T-helper 1 cell treated with Interleukin-12 subunit alpha and Interleukin-12 subunit beta and Interleukin-4 antibody, amounts not matched to agents 30 μg/mL and 1 μg/mL, for 36 hours (primary cell): ENCODE data around the gene TBC1D9B.

Experiments
- H3K27ac Mint-ChIP-seq: one replicate; pipeline ENCODE4 v1.8.0; 2021; ENCODE audit warnings: mild to moderate bottlenecking, mixed read lengths
- H3K27me3 Mint-ChIP-seq: one replicate; pipeline ENCODE4 v1.8.0; 2021; ENCODE audit warnings: low read depth, mixed read lengths
- H3K36me3 Mint-ChIP-seq: one replicate; pipeline ENCODE4 v1.8.0; 2021; ENCODE audit warnings: low read depth, mixed read lengths
- H3K4me1 Mint-ChIP-seq: one replicate; pipeline ENCODE4 v1.8.0; 2021; ENCODE audit warnings: low read depth, mixed read lengths
- H3K4me3 Mint-ChIP-seq: one replicate; pipeline ENCODE4 v1.8.0; 2021; ENCODE audit warnings: mild to moderate bottlenecking, moderate library complexity, mixed read lengths
- H3K9me3 Mint-ChIP-seq: one replicate; pipeline ENCODE4 v1.8.0; 2021; ENCODE audit warnings: mixed read lengths

The TBC1D9B gene

GRCh38 chr5:179834120-179834519 is 73.6 kb downstream of the TBC1D9B start:
- Mint-ChIP-seq H3K4me3 (no peak overlapping the region), H3K27me3 (no peaks in the 10 kb centered on the region), H3K9me3 (no peaks in the 10 kb centered on the region), H3K27ac (no peak overlapping the region), H3K36me3 (peaks cover 49% of the 10 kb centered on the region), H3K4me1 (peaks cover 16% of the 10 kb centered on the region)

- Mint-ChIP-seq H3K9me3 (no peaks in the 10 kb centered on the region), H3K27me3 (no peaks in the 10 kb centered on the region), H3K4me1 (peaks cover 17% of the 10 kb centered on the region), H3K27ac (no peak overlapping the region), H3K4me3 (no peak overlapping the region), H3K36me3 (peaks cover 53% of the 10 kb centered on the region)
These were observed 74.0 kb downstream of the TBC1D9B start for GRCh38 chr5:179833709-179834070.

DNA sequence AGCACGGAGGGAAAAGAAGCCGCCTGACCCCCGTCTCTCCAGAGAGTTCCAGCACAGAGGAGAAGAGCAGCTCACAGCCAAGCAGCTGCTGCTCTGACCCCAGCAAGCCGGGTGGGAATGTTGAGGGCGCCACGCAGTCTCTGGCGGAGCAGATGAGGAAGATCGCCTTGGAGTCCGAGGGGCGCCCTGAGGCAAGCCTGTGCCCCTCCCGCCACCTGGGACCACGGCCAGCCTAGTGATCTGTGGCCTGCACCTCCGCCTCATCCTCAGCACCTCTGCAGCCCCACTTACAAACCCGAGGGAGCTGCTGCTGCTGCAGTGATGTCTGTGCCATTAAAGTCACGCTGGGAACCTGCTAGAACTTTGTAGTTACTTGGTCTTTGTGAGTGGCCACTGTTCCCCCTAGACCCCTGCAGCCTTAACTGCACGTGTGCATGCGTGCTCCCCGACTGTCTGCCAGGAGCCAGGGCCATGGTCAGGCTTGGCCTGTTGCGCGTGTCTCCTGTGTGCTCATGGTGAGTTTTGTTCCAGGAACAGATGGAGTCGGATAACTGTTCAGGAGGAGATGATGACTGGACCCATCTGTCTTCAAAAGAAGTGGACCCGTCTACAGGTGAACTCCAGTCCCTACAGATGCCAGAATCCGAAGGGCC is 74.5 kb downstream of the TBC1D9B start:
- Mint-ChIP-seq H3K27ac (no peak overlapping the region), H3K36me3 (peaks cover 55% of the 10 kb centered on the region)

GRCh38 chr5:179832039-179832745 is 75.5 kb downstream of the TBC1D9B start:
- Mint-ChIP-seq H3K9me3 (no peaks in the 10 kb centered on the region), H3K27ac (no peak overlapping the region), H3K4me3 (no peak overlapping the region), H3K4me1 (peaks cover 27% of the 10 kb centered on the region), H3K27me3 (no peaks in the 10 kb centered on the region), H3K36me3 (peaks cover 57% of the 10 kb centered on the region)

More for the DNA sequence above, 74.5 kb downstream of the TBC1D9B start:
- Mint-ChIP-seq H3K4me1 (peaks cover 20% of the 10 kb centered on the region), H3K9me3 (no peaks in the 10 kb centered on the region), H3K27me3 (no peaks in the 10 kb centered on the region), H3K4me3 (no peak overlapping the region)

GRCh38 chr5:179830818-179831468 is 76.8 kb downstream of the TBC1D9B start:
- H3K27ac Mint-ChIP-seq, result no peak overlapping the region
- no peaks in the 10 kb centered on the region for H3K27me3 Mint-ChIP-seq
- H3K4me3 Mint-ChIP-seq, result no peak overlapping the region
- H3K9me3 Mint-ChIP-seq, result no peaks in the 10 kb centered on the region
- H3K36me3 Mint-ChIP-seq, result peaks cover 54% of the 10 kb centered on the region
- H3K4me1 Mint-ChIP-seq, result peaks cover 18% of the 10 kb centered on the region

DNA sequence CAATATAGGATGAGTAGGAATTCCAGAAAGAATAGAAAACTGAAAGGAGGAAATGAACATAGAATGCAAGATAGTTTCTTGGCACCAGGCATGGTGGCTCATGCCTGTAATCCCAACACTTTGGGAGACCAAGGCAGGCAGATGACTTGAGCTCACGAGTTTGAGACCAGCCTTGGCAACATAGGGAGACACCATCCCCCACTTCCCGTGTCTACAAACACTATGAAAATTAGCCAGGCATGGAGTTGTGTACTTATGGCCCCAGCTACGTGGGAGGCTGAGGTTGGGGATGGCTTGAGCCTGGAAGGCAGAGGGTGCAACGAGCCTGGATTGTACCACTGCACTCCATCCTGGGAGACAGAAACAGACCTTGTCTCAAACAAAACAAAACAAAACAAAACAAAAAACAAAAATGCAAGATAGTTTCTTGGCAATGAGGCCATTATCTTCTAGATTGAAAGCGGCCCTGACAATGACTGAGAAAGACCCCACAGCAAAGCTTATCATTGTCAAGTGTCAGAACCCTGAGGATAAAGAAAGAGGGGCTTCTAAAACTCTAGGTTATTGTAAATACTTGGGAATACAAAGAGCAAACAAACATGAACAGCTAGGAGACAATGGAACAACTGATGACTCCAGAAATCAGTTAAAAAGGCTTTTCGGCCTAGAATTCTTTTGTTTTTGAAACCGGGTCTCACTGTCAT is 77.8 kb downstream of the TBC1D9B start:
- Mint-ChIP-seq H3K9me3 (no peaks in the 10 kb centered on the region), H3K4me3 (no peak overlapping the region), H3K27ac (peak overlapping the region; percentile 55), H3K27me3 (no peaks in the 10 kb centered on the region), H3K4me1 (peaks cover 14% of the 10 kb centered on the region), H3K36me3 (peaks cover 60% of the 10 kb centered on the region)

DNA sequence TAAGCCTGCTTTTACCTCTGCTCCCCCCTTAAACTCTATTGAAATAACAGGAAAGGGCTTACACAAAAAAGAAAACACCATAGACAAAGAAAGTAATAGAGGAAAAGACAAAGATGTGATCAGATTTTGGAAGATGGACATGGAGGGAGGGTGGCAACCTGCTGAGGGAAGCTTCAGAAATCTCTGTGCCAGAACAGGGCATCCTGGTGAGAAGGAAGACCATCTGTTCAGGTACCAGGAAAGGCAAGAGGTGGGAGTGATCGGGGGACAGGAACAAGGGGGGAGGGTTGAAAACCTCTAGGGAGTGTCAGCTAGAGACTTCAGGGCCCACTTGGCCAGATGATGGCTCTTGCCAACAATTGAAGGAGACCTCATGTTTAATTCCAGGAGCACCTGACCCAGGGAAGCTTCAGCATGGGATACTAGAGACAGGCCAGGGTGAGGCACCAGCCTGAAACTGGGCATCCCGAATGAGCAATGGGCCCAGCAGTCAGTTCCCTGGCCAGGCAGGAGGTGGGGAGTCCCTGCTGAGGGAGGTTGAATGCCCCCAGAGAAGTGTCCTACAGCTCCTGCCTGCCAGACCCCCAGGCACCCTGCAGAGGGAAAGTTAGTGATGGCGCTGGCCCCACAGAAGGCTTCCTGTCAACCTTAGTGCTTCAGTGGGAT is 78.8 kb downstream of the TBC1D9B start:
- no peaks in the 10 kb centered on the region for H3K27me3 Mint-ChIP-seq
- no peak overlapping the region for H3K4me3 Mint-ChIP-seq
- H3K27ac Mint-ChIP-seq, result peak overlapping the region; percentile 46
- peaks cover 17% of the 10 kb centered on the region for H3K4me1 Mint-ChIP-seq
- peaks cover 69% of the 10 kb centered on the region for H3K36me3 Mint-ChIP-seq
- no peaks in the 10 kb centered on the region for H3K9me3 Mint-ChIP-seq

DNA sequence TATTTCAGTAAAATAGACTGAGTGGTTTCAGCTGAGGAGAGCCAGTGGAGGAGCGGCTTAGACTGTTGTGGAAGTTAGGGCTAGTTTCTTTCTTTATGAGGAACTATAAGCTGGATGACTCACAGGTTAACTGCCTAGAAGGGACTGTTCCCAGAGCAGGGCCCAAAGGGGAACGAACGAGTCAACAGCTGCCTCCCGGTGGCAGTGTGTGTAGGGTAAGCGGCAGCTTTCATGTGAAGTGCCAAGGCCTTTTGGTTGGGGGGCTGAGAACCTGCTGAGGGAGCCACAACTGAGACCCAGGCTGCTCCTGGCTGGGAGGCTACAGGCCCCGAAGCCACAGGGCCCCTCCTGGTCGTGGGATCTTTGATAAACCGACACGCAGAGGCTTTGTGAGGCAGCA is 80.0 kb downstream of the TBC1D9B start:
- Mint-ChIP-seq H3K4me1 (peaks cover 22% of the 10 kb centered on the region), H3K4me3 (no peak overlapping the region), H3K27me3 (no peaks in the 10 kb centered on the region), H3K9me3 (no peaks in the 10 kb centered on the region), H3K27ac (no peak overlapping the region), H3K36me3 (peaks cover 68% of the 10 kb centered on the region)

GRCh38 chr5:179825655-179826182 is 82.0 kb downstream of the TBC1D9B start:
- Mint-ChIP-seq H3K36me3 (peaks cover 65% of the 10 kb centered on the region), H3K9me3 (no peaks in the 10 kb centered on the region), H3K27me3 (no peaks in the 10 kb centered on the region), H3K27ac (no peak overlapping the region), H3K4me3 (no peak overlapping the region), H3K4me1 (peaks cover 33% of the 10 kb centered on the region)

DNA sequence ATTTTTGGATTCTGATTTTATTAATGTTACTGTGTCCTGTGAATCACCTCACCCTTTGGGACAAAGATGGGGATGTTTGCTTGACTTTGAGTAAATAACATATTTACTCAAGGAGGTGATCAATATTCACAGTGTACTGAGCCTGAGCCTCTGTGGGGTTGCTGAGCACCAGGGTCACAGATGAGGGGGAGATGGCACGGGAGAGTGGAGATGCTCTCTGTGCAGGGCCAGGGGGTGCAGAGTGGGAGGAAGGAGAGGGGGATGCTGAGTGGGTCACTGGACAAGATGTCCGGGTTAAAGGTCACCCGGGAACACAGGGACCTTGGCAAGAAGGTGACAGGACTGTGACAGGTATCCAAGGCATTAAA is 83.0 kb downstream of the TBC1D9B start:
- H3K27ac Mint-ChIP-seq, result no peak overlapping the region
- H3K9me3 Mint-ChIP-seq, result no peaks in the 10 kb centered on the region
- H3K27me3 Mint-ChIP-seq, result no peaks in the 10 kb centered on the region
- no peak overlapping the region for H3K4me3 Mint-ChIP-seq
- H3K4me1 Mint-ChIP-seq, result peaks cover 38% of the 10 kb centered on the region
- H3K36me3 Mint-ChIP-seq, result peaks cover 58% of the 10 kb centered on the region

DNA sequence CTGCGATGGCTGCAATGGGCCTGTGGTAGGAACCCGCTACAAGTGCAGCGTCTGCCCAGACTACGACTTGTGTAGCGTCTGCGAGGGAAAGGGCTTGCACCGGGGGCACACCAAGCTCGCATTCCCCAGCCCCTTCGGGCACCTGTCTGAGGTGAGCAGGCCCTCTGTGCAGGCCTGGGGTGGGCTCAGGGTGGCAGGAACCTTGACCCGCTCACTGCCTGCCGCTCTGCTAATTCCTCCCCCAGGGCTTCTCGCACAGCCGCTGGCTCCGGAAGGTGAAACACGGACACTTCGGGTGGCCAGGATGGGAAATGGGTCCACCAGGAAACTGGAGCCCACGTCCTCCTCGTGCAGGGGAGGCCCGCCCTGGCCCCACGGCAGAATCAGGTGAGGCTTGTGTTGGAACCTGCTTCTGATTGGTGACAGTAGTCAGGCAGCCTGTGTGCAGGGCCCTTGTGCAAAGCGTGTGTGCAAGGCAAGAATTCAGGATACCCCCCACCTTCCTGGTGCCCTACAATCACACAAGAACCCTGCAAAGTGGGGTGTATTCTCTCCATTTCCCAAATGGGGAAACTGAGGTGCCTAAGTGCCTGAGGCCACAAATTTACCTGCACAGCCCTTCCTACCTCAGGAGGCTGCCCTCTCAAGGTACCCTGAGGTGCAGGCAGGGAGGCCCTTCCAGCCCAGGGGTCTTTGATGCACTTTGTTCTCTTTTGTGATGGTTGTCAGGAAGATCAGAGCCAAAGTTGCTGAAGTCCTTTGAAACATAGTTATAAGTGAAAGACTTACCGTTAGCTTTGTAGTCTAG is 83.6 kb downstream of the TBC1D9B start:
- Mint-ChIP-seq H3K27ac (no peak overlapping the region), H3K4me3 (no peak overlapping the region), H3K9me3 (no peaks in the 10 kb centered on the region), H3K36me3 (peaks cover 56% of the 10 kb centered on the region), H3K27me3 (no peaks in the 10 kb centered on the region), H3K4me1 (peaks cover 40% of the 10 kb centered on the region)

DNA sequence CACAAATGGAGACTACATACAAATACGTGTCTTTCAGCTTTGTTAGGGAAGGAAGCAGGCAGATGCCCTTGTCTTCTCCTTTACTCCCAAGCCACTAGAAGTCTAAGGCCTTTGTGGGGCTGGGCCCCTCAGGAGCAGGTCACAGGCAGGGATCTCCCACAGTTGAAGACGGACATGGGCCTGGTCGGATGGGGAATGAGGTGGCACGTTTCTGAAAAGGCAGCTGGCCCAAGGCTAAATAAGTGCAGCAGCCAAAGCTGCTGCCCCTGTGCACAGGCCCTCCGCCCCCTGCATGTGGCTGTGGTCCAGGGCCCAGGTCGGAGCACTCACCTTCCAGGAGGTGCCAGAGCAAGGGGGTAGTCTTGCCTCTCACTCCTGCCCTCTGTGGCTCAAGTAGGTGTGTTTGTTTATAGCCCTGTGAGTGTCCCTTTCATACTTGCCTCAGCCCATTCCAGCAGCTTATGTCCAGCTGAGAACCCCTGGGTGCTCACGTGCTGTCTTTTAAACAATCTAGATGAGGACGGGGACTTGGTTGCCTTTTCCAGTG is 85.2 kb downstream of the TBC1D9B start:
- peak overlapping the region; percentile 93 for H3K27ac Mint-ChIP-seq
- H3K4me1 Mint-ChIP-seq, result peaks cover 41% of the 10 kb centered on the region
- H3K4me3 Mint-ChIP-seq, result peak overlapping the region; percentile 89
- no peaks in the 10 kb centered on the region for H3K9me3 Mint-ChIP-seq
- no peaks in the 10 kb centered on the region for H3K27me3 Mint-ChIP-seq
- H3K36me3 Mint-ChIP-seq, result peaks cover 44% of the 10 kb centered on the region

DNA sequence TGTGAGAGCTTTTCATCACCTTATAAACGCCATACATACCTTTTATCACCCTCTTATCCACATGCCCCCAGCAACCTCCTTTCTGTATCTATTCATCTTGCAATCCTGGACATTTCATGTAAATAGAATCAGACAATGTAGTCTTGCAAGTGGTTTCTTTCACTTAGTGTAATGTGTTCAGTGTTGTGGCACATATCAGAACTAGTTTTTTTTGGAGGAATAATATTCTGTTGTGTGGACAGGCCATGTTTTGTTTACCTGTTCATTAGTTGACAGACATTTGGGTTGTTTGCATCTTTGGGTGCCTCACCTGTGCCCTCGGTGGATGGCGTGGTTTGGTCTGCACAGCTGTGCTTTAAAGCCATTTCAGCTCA is 85.7 kb downstream of the TBC1D9B start:
- Mint-ChIP-seq H3K36me3 (peaks cover 42% of the 10 kb centered on the region), H3K27ac (peak overlapping the region; percentile 93), H3K4me3 (peak overlapping the region; percentile 89), H3K9me3 (no peaks in the 10 kb centered on the region), H3K4me1 (peaks cover 39% of the 10 kb centered on the region), H3K27me3 (no peaks in the 10 kb centered on the region)
